ENCODE data around the gene MRPL36.

The MRPL36 gene

DNA sequence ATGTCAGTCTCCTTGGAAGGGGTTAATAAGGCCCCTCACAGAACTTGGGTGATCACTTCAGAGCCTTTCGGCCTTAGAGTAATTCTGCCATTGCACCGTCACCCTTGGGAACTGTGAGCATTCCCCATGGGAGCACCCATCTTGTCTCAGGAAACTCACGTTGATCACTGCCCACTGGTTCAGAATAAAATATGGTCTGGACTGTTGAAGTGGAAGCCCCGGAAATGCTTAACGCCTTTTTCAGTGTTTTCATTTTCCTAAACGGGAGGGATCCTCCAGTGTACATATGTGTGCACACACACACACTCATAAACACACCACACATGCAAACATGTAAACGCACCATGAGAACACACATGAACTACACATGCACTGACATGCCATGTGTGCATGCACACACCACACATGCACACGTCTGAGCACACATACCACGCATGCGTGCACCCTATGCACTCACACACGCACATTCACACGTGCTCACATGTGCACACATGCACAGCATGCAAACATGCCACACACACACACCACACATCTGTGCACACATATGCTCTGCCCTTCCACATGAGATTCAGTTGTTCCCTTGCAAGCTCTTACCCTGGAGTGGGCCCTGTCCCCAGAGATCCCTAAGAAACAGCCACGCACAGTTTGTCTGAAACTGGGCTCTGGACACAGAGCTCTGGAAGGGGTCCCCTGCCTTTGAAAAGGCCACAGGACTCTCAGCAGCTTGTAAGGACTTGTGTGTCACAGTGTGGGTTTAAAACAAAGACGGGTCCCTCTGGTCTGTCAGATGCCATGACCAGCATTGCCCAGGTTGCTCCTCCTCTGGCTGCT is 17.0 kb downstream of the MRPL36 start:
- DNase-seq: no peak

- no peak for DNase-seq
These were observed 17.8 kb downstream of the MRPL36 start for GRCh38 chr5:1781726-1782384.

DNA sequence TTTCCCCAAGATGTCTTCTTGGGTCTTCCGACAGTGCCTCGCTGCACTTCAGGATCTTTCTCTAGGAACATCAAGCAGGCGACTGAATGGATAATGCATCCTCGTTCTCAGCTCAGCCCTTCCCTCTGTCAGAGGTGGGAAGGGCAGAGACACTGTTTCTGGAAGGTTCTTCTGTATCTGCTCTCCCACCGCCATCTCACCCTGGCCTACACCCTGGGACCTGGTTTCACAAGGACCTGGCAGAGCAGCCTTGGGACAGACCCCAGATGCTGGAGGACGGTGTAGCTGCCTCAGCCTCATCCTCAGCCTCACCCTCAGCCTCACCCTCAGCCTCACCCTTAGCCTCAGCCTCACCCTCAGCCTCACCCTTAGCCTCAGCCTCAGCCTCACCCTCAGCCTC is 18.5 kb downstream of the MRPL36 start:
- no peak for DNase-seq

DNA sequence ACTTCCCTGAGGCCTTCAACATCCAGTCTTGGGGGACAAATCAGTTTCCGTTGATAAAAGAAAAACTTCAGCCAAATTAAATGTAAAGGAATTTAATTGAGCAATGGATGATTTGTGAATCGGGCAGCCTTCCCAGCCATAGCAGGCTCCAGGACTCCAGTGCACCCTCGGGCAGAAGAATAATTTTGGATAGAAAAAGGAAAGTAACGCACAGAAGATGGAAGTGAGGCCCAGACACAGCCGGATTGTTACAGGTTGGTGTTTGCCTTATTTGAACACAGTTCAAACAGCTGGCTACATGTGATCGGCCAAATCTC is 19.1 kb downstream of the MRPL36 start:
- DNase-seq: no peak

- no peak for DNase-seq
These were observed 19.6 kb downstream of the MRPL36 start for GRCh38 chr5:1779782-1780613.

- DNase-seq: no peak
These were observed 20.5 kb downstream of the MRPL36 start for GRCh38 chr5:1779021-1779680.

DNA sequence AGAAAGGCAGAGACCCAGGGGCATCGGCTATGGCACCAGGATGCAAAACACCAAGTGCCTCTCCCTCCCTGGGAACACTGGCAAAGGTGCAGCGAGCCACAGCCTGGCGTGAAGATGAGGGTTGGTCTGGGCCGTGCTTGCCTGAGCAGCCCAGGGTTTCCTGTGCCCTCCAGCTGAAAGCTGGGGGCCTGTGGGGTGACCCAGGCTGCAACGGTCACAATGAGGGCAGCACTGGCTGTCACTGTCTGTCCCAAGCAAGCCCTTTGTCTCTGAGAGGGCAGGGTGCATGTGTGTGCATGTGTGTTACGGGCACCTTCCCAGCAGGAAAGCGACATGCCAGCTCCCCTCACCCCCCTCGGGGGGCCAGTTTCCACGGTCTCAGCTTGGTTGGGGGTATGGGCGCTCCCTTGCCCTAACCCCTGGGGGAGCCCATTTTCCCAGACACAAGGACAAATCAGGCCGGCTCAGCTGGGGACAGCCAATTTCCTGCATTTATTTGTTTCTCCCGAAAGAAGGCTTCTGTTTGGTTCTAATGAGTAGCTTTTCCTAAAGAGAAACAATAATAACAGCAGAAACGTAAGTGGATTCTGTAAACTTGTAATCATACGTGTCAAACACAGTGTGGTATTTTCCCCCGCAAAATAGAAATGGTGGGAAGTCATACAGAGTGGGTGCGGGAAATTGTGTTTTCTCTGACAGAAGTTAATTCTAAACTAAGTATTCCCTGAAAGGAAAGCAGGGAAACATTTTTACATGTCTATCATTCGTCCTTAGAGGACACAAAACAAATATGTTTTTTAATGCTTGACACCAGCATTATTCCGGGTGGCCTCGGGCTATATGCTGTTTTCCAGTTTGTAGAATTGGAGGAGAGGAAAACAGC is 21.3 kb downstream of the MRPL36 start:
- DNase-seq: no peak

DNA sequence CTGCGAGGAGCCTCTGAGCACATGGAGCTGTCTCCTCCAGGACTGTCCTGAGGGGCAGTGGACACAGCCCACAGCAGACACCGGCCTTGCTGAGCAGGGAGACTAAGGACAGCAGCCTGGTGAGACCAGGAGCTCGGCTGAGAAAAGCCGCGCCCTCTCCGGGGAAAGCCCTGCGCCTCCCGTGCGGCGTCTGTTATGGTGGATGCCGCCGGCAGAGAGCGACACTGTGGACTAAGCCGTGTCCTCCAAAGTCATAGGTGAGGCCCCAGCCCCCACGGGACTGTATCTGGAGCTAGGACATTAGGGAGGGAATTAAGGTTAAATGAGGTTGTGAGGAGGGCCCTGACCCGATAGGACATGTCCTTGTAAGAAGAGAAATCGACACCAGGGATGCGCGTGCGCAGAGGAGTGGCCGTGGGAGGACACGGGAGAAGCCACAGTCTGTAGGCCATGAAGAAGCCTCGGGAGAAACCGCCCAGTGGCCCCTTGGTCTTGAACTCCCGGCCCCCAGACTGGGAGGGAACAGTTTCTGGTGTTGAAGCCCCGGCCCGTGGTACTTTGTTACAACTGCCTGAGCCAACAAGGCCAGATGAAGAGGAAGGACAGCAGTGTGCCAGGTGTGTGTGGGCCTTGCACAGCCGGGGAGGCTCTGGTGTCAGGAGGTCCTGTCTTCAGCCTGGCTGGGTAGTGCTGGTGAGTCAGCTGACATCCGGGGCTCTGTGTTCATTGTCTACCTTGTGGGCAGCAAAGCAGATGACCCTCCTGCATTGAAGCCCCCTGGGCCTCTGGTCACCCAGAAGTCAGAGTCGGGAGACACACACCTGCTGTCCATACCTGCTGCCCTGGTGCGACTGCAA is 22.1 kb downstream of the MRPL36 start:
- DNase-seq: no peak

- DNase-seq: no peak
These were observed 22.8 kb downstream of the MRPL36 start for GRCh38 chr5:1776831-1777230.

- no peak for DNase-seq
These were observed 27.0 kb downstream of the MRPL36 start for GRCh38 chr5:1772634-1773033.

DNA sequence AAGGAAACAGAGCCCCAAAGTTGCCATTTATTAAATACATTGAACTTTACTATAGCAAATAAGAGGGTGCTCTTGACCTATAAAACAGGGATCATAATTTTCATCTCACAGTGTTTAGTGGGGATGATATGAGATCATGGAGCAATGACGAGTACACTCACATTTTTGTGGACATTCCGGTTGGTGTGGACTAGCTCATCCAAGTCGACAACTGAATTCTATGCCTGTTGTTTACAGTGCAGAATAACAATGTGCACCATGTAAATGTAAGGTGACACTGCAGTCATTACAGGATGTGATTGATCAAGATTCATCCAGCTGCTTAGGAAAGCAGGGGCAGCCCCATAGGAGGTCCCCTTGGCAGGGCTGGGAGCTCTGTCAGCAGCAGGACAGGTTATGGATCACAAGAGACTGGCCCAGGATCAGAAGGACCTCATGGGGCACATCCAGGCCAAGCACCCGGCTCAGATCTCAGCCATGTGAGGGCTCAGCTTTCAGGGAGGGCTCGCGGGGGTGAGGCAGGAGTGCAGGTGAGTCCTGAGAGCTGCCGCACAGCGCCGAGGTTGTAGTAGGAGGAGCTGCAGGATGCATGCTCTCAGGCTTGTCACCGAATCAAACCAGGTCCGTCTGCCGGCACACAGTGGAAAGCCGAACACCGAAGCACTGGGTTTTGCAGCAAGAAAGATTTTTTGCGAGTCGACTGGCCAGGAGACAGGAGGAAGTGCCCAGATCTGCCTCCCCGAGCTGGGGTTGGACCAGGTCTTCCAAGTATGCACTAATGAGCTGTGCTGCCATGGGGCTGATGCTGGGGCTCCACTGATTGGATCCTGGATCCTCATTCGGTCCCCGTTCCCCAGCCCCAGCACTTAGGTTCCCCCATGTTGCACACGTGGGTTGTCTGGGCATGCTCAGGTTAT is 28.2 kb downstream of the MRPL36 start:
- DNase-seq: no peak

DNA sequence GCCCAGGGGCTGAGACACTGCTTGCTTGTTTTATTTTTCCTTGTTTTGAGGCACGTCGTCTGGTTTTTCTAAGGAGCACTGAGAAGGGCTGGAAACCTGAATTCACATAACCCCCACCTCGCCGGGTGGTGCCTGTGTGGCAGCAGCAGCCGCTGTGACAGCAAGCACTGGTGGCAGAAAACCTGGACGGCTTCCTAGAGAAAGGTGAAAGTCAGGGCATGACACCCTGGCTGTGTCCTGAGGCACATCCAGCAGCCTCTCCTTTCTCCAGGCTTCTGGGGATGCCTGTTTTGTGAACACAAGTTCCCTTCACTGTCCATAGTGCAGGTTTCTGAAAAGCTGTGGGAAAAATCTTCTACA is 29.2 kb downstream of the MRPL36 start:
- no peak for DNase-seq

DNA sequence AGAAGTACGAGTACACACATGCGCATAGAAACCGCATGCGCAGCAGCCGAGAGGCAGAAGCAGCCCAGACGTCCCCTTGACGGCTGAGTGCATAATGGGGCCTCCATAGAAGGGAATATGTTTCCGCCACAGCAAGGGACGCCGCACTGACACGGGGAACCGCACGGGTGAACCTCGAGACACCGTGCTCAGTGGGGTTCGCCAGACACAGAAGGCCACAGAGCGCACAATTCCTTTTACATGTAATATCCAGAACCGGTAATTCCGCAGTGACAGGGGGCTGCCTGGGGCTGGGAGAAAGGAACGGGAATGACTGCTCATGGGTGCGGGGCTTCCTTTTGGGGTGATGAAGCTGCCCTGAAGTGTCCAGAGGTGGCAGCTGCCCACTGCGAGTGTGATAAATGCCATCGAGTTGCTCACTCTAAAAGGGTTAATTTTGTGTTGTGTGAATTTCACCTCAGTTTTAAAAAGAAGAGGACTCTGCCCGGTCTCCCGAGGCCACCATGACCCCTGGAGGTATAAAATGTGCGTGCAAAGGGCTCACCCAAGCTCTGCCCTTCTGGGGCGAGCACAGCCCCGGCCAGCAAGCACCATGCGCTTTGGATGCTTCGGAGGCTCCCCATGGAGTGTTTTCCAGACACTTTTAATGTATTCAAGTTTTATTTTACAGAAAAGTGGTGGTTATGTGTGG is 29.7 kb downstream of the MRPL36 start:
- no peak for DNase-seq

- DNase-seq: no peak
These were observed 30.5 kb downstream of the MRPL36 start for GRCh38 chr5:1769017-1769640.

DNA sequence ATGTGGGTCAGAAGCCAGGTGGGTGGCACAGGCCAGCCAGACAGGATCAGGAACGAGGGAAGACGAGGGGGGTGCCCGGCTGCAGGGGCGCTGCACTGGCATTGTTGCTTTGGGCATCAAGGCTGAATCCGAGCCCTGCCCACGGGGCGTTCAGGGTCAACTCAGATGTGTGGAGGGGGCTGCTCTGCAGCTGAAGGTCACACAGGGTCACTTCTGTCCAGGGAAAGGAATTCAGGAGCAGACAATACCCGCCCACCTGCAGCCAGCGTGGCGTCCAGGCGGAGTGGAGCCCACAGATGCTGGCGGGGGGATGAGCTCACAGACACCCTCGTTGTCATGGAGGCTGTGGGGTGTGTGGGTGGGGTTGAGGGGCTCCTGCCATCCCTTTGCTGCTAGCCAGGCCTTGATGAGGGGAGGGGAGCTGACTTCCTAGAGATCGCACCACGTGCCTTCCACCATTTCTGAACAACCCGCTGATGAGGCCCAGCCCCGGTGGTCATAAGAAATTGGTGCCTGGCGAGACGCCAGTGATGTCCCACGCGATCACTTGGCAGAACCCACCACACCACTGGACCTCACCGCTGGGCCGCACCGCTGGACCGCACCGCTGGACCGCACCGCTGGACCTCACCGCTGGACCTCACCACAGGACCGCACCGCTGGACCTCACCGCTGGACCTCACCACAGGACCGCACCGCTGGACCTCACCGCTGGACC is 31.2 kb downstream of the MRPL36 start:
- no peak for DNase-seq

DNA sequence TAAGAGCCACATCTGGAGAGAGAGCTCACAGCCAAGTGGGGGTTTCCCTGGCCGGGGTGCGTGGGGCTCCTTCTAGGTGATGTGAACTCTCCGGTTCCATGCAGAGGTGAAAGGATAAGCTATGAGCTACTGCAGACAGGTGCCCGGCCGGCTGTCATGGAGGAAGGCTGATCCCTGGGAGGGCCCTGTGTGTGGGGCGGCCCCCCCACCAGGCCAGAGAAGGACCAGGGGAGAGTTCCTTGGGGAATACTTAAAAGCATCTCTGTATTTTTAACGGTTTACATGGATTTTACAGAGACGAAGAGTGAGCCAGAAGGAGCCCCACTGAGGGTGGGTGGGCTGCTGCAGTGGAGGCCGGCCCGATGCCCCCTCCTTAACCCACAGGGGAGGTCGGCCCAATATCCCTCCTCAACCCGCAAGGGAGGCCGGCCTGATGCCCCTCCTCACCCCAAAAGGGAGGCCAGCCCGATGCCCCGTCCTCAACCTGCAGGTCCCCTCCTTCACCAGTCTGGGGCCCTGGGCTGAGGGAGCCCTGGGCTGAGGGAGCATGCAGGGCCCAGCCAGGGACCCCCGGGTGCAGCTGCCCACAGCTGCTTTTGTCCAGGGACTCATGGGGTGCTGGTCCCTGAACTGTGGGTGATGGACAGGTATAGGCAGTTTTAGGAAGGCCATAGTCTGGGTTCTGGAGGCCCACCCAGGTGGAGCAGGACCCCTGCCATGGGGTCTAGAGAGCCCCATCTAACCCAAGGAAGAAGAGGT is 31.9 kb downstream of the MRPL36 start:
- DNase-seq: no peak
